Measurements from ENCODE around the gene DACH1.
"Not testable (repeated sequence)": the region's sequence is repeated elsewhere in the genome, so short reads cannot be mapped to it uniquely, and the experiment has no call there.

DACH1 gene

DNA sequence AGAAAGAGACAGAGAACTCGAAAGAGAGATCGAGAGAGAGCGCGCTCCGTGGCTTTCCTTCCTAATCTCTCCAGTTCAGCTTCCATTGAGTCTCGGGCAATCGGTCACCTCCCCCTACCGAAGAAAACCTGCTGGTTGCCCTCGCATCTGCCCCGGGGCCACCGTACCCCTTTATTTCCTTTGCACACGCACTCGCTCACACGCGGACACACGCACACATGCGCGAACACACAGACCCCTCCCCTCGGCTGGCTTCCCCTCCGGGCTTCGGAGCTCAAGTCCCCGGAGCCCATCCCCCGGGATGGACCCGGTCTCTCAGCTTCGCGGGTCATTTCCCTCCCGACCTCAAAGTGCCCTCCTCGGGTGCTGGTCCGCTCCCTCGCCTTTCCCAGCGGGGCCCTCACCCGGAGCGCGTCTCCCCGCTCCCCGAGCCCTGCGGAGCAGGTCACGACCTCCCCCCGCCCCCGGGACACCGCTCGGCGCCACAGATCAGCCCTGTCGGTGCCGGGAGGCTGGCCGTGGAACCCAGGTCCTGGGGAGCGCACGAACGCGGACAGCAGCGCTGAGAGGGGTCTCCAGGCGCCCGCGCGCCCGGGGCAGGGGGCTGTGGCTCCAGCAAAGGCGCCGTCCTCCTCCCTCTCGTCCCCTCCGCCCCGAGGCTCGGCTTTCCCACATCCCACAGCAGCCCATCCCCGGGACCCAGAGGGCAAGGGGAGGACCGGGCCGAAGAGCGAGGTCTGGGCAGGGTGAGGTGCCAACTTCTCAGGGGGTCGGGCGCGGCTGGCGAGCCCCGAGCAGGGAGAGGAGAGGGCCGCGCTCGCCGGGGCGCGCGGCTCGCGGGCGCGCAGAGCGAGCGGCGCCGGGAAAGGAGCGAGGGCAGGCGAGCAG is 1.8 kb downstream of the DACH1 start:
- DNase-seq, result peak; percentile 3

- peak; percentile 11 for DNase-seq
These were observed 2.7 kb downstream of the DACH1 start for GRCh38 chr13:71864094-71864985.

GRCh38 chr13:71863254-71863865 is 3.6 kb downstream of the DACH1 start:
- no peak for DNase-seq

GRCh38 chr13:71862459-71862943 is 4.5 kb downstream of the DACH1 start:
- no peak for DNase-seq

DNA sequence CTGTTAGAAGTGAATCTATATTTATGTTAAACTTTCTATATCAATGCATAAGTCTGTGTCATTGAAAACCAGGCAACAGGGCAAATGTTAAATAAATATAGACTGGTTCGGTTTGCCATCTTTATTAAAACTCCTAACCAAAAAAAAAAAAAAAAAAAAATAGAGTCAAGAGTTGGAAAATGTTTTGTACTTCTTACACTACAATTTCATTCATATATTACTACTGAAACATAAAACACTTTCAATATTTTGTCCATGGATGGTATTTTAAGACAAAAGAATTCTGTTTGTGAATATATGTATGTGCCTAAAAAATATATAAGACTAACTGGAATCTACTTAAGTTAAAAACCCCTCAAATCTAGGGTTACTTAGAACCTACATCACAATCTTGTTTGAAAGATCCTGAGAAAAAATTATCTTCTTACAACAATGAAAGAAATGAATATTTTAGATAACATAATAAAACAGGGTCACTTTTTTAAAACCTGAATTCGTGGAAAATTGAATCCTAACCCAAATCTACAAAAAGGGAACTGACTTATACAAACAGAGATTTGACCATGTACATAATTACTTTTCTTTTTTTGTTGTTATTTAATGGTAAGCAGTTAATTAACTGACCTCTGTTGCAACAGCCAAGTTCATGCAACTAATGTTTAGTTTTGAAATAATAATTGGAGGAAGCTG is 5.1 kb downstream of the DACH1 start:
- DNase-seq, result no peak

DNA sequence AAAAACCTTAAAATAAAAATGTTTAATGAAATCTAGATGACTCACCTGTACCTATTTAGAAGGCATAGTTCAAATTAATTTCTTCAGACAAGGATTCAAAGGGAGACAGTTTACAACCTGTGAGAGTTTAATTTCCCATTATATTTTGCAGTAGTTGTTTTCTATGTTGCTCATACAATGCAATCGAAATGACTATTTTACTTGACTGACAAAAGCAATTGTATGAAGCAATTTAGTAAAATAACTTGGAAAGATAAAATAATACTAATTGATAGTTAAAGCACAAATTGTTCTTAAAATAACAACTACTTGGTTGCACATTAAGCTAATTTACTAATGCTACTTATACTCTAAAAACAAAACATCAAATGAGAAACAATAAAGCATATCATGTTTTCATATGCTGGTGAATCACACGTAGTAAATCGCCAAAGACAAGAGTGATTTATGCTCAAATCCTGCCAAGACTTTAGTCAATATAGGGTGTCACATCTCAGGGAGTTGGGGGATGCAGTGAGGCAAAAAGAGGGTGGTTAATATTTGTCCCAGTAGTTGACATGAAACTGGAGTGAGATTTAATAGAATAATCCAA is 6.4 kb downstream of the DACH1 start:
- no peak for DNase-seq

DNA sequence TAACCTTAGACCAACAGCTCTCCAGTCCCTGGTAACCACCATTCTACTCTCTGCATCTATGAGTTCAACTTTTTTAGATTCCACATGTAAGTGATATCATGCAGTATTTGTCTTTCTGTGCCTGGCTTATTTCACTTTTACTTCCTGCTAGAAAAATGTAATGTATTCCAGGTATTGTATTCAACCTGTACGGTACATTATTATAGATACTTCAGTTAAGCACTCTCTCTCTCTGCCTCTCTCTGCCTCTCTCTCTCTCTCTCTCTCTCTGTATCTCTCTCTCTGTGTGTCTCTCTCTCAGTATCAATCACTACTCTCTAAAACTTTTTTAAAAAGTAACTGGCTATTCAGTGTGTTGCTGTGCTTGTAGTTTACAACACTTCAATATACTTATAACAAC is 8.4 kb downstream of the DACH1 start:
- DNase-seq, result no peak

DNA sequence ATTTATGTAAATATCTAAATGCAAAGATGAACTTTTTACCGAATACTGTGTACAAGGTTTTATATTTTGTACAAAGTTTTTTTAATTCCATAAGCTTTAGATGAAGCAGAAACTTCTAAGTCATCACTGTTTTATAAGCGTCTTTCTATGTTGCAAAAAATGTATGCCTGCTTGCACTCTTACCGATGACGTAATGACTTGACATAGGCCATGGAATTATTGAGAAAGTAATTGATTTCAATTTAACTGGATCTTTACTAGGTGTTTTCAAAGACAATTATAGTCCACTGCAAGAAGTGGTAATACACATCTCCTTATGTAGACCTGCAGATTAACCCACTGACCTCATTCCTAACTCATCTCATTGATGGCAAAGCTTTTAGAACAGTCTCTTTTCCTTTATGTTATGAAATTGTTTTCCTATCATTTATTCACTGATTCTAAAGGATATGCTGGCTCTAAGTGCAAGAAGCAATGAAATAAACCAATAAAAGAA is 10.4 kb downstream of the DACH1 start:
- no peak for DNase-seq

DNA sequence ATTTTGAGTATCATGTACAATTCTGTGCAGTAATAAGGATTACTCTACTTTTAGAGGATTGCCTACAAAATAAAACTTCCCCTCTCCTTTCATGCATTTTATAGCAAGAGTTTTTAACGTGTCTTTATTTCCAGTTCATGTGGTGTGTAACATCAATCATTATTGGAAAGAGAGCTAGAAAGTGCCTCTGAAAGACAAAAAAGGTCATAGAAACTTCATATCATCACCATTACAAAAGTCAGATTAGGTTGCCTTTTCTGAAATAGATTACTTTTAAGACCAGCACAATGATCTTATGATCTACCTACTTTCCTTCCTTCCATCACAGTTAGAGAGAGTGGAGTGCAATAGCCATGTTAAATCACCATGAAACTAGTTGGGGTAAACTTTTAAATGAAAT is 12.6 kb downstream of the DACH1 start:
- DNase-seq, result no peak

DNA sequence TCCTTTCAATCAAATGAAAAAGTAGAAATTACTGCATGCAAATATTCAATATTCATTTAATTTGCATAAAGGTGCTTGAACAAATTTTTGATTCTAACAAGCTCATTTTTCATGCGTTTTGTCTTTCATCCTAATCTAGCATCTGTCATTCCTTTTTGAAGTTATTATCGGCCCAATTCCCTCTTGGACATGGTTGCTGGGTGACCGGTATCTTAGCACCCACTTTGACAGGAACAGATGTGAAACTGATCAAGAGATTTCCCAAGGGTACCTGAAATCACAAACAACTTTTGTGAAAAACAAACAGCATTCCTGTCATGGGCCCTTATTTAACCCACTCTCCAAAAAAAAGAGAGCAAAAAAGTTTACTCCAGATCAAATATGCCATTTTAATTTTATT is 13.3 kb downstream of the DACH1 start:
- DNase-seq, result no peak

DNA sequence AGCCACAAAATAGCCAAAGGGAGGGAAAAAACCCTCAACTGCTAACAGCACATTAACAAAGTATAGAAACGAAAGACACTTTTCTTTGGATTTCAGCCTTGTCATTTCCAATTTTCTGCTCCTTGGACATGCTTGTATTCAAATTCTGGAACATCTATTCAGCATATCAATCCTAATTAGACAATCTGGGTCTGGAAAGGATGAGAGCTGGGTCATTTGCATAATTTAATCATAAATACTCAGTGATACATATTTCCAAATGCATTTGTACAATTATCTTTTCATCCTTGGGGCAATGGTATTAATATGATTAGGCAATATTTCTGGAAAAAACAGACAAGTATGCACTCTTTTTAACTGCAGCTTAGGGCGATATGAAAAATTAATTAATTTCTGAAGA is 14.3 kb downstream of the DACH1 start:
- no peak for DNase-seq

- no peak for DNase-seq
These were observed 15.2 kb downstream of the DACH1 start for GRCh38 chr13:71851498-71852409.

- DNase-seq, result no peak
These were observed 25.0 kb downstream of the DACH1 start for GRCh38 chr13:71842003-71842402.

GRCh38 chr13:71838842-71839241 is 28.2 kb downstream of the DACH1 start:
- no peak for DNase-seq

- DNase-seq, result not testable (repeated sequence)
These were observed 29.4 kb downstream of the DACH1 start for GRCh38 chr13:71837582-71837981.

DNA sequence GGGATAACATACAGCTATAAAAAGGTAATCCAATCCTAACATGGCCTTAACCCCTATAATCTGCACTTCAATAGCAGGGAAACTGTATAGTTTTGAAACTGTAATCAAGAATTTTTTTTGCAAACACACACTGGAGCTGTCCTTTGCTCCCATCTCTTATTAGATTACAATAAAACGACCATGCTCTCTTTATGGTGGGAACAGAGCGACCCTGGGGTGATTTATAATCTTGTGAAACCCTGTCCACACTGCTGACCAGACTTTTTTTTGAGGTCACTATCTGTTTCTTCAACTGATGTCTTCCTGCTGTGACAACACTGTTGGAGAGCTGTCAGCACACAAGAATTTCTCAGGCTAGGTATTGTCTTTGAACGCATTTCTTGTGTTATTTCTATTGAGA is 35.3 kb downstream of the DACH1 start:
- DNase-seq, result no peak

- no peak for DNase-seq
These were observed 36.3 kb downstream of the DACH1 start for GRCh38 chr13:71830736-71831135.

- no peak for DNase-seq
These were observed 36.7 kb downstream of the DACH1 start for GRCh38 chr13:71830323-71830722.

- no peak for DNase-seq
These were observed 37.5 kb downstream of the DACH1 start for GRCh38 chr13:71829547-71829946.

- no peak for DNase-seq
These were observed 38.4 kb downstream of the DACH1 start for GRCh38 chr13:71828564-71828963.

DNA sequence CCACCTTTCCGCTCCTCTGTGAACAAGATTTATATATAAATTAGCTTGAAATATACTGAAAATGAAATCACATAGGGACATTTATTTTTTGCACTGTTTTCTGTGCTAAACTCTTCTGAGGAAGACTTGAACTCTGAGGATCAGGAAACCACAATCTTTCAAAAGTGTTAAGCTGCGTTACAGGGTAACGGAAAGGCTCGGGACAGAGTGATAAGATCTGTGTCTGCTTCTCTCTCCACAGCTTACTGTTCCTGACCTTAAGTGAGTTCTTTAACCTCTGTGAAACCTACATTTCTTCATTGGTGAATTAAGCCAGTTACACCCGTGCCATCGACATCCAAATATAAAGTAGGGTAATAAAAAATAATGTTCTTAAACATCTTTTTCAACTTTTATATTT is 38.9 kb downstream of the DACH1 start:
- no peak for DNase-seq
